Thyroid gland (tissue), 4 donors: ENCODE data around the gene PITPNC1.

Source experiments
- POLR2A ChIP-seq, 2 donors: fragments of 450-650 bp; IDR thresholded peaks; one replicate each; pipeline ENCODE4 v1.6.1; 2017; ENCODE audit warnings: antibody characterized with exemption in 2 of 2, mild to moderate bottlenecking in 2 of 2, moderate library complexity in 1 of 2
- TF ChIP-seq, protein P1 (sequence below), 6 experiments: fragments of 200-600 bp in 3 of 6; fragments of 450-650 bp in 3 of 6; sonication (generic) in 3 of 6; IDR thresholded peaks; one replicate each; pipeline ENCODE4 v1.5.1; 2016 to 2019; ENCODE audit warnings: antibody characterized with exemption in 6 of 6, mild to moderate bottlenecking in 2 of 6, inconsistent platforms in 1 of 6, moderate library complexity in 1 of 6

DNA sequence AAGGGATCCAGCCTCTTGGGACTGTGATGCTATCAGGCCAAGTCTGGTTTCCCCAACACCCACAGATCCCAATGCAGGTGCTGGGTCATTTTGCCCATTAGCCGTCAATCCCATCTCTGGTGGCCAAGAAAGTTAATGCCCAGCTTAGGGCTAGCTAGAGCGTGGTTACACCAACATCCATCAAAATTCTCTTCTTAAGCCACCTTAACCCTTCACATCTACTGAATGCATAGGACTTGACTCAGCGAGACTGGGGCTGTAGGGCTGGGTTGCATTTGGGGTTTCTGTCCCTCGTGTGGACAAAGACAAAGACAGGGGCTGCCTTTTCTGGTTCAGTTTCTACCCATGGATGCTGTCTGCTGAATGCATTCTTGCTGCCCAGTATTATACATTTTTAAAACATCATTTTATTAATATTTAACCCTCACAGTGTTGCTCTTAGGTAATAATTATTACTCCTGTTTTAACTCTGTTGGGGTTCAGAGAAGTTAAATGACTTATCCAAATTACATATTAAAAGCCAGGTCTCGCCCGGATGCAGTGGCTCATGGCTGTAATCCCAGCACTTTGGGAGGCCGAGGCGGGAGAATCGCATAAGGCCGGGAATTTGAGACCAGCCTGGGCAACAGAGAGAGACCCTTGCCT is 199.5 kb downstream of the PITPNC1 start:
- TF ChIP-seq, protein P1, sequence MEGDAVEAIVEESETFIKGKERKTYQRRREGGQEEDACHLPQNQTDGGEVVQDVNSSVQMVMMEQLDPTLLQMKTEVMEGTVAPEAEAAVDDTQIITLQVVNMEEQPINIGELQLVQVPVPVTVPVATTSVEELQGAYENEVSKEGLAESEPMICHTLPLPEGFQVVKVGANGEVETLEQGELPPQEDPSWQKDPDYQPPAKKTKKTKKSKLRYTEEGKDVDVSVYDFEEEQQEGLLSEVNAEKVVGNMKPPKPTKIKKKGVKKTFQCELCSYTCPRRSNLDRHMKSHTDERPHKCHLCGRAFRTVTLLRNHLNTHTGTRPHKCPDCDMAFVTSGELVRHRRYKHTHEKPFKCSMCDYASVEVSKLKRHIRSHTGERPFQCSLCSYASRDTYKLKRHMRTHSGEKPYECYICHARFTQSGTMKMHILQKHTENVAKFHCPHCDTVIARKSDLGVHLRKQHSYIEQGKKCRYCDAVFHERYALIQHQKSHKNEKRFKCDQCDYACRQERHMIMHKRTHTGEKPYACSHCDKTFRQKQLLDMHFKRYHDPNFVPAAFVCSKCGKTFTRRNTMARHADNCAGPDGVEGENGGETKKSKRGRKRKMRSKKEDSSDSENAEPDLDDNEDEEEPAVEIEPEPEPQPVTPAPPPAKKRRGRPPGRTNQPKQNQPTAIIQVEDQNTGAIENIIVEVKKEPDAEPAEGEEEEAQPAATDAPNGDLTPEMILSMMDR (IDR thresholded peaks at IDR 0.05), result no peak
- TF ChIP-seq POLR2A (IDR thresholded peaks at IDR 0.05), result no peak
